ENCODE results near the gene KLHL5. TPM values are rescaled to one million over a fixed set of nuclear protein-coding genes. Genes with fewer than 3 reads are reported as not detected.
"Not testable (repeated sequence)": the region's sequence is repeated elsewhere in the genome, so short reads cannot be mapped to it uniquely, and the experiment has no call there.

Gene KLHL5, protein sequence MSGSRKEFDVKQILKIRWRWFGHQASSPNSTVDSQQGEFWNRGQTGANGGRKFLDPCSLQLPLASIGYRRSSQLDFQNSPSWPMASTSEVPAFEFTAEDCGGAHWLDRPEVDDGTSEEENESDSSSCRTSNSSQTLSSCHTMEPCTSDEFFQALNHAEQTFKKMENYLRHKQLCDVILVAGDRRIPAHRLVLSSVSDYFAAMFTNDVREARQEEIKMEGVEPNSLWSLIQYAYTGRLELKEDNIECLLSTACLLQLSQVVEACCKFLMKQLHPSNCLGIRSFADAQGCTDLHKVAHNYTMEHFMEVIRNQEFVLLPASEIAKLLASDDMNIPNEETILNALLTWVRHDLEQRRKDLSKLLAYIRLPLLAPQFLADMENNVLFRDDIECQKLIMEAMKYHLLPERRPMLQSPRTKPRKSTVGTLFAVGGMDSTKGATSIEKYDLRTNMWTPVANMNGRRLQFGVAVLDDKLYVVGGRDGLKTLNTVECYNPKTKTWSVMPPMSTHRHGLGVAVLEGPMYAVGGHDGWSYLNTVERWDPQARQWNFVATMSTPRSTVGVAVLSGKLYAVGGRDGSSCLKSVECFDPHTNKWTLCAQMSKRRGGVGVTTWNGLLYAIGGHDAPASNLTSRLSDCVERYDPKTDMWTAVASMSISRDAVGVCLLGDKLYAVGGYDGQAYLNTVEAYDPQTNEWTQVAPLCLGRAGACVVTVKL
- 0.73 and 0.97 TPM in 2 replicates for total RNA-seq (2014; rRNA removed; shearing (Covaris generic))

- no peak for DNase-seq (ENCODE audit: low spot score)
These were observed at the start of gene KLHL5 for GRCh38 chr4:39062094-39062769. Gene KLHL5 (plus strand): TSS chr4:39062232. CDS start chr4:39062653, 421 bp downstream.

DNA sequence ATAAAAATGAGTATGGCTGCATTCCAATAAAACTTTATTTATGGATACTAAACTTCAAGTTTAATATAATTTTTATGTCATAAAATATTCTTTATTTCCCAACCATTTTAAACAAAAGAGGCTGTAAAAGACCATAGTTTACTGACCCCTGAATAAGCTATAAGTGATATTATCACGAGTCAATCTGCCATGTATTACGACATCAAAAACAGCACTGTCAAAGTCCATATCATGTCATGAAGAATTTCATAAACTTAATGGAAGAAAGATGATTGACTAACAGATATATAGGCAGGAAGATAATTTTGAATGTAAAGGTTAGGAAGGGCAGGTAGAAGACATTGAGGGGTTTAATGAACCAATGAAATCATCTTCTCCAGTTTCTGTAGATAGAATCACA lies 48.0 kb upstream of the KLHL5 start:
- no peak for DNase-seq (ENCODE audit: low spot score)

GRCh38 chr4:39020130-39020529 lies 41.9 kb upstream of the KLHL5 start:
- no peak for DNase-seq (ENCODE audit: low spot score)

- no peak for DNase-seq (ENCODE audit: low spot score)
These were observed 40.4 kb upstream of the KLHL5 start for GRCh38 chr4:39021631-39022030.

DNA sequence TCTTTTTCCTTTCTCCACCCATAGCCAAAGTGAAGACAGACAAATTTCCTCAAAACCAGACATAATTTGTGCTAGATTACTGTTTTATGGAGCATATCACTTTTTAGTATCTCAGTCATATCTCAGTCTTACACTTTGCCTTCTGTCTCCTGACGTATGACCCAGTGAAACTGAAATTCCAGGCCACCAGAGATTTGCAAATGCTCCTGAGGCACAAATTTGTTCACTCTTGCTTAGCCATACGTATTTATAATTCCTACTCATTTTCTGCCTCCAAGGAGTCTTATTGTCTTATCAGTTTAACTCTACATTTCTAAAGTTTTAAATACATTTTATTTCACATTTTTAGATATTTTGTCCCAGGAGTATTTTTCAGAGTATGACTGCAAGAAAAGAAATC lies 39.8 kb upstream of the KLHL5 start:
- DNase-seq (ENCODE audit: low spot score): no peak

- DNase-seq (ENCODE audit: low spot score): no peak
These were observed 39.0 kb upstream of the KLHL5 start for GRCh38 chr4:39023059-39023458.

DNA sequence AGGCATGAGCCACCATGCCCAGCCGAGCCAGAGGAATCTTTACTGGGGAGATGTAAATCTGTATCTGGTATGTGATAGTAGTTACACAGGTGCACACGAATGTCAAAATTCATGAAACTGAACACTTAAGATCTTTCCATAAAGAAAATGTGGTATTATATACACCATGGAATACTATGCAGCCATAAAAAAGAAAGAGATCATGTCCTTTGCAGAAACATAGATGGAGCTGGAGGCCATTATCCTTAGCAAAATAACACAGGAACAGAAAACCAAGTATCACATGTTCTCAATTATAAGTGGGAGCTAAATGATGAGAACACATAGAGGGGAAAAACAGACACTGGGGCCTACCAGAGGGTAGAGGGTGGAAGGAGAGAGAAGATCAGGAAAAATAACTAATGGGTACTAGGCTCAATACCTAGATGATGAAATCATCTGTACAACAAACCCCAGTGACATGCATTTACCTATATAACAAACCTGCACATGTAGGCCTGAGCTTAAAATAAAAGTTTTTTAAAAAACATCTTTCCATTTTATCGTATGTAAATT lies 37.6 kb upstream of the KLHL5 start:
- DNase-seq (ENCODE audit: low spot score): no peak

- DNase-seq (ENCODE audit: low spot score): no peak
These were observed 36.4 kb upstream of the KLHL5 start for GRCh38 chr4:39025552-39026085.

DNA sequence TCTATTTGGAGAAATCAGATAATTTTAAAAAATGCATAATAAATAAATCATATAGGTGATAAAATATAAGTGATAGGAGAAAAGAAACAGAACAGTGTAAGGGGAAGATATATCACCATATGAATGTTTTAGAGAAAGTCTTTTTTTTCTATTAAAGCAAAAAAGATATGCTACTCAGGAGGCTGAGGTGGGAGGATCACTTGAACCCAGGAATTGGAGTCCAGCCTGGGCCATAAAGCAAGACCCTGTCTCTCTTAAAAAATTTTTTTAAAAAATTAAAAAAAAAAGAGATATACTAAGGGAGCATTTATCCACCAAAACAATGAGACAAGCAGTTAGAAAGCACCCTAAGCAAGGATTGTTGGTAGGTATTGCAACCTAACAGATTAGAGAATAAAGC lies 35.9 kb upstream of the KLHL5 start:
- no peak for DNase-seq (ENCODE audit: low spot score)

DNA sequence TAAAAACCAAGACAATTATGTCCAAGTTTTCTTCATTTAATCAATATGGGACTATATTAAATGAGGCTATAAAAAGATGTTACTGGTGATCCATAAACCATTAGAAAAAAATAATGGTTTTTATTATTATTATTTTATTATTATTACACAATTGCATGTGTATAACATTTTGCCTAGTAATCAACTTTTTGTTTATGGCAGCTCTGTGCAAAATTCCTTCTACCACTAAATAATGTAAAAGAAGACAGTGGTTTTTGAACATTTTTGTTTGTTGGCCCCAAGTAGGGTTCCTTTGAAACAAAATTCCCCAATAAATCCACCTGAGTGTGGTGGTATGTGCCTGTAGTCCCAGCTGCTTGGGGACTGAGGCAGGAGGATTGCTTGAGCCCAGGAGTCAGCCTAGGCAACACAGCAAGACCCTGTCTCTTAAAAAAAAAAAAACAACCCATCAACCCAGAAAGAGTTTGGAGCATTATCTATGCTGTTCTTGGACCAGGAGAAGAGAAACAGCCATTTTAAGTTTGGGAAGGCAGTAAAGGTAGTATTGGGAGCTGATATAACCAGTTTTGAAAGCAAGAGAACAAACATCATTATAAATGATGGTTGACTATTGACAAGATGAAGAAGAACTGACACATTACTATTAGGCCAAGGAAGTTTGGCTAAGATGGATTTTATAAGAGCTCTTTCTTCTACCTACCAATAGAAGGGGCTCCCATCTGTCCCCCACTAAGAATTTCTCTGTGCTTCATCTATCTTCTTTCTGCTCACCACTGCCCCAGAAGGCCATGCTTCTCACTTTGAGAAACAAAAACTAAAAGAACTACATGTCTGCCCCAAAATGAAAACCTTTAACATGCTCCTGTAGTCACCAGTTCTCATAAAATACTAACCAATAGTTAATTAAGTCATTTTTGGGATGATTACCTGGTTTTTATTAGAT lies 32.0 kb upstream of the KLHL5 start:
- DNase-seq (ENCODE audit: low spot score): no peak

DNA sequence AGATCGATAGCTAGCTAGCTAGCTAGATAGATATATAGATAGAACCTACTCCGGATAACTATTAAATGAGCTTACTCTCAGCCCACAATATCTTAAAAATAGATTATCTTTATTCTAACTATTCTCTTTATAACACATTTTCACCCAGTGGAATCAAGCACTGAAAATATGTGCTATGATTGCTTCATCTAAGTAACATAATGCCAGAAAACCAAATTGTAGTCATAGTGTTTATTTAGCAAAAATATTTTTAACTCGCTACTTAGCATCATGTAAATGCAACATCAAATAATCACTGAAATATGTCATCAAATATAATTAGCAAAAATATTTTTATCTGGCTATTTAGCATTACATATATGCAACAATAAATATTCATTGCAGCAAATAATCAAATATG lies 31.3 kb upstream of the KLHL5 start:
- DNase-seq (ENCODE audit: low spot score): no peak

GRCh38 chr4:39031590-39032020 lies 30.4 kb upstream of the KLHL5 start:
- DNase-seq (ENCODE audit: low spot score): not testable (repeated sequence)

GRCh38 chr4:39032218-39033085 lies 29.6 kb upstream of the KLHL5 start, which contains the start of gene TMEM156:
Gene TMEM156 (minus strand): TSS chr4:39032409. CDS start chr4:39032313, 96 bp downstream.
- peak; percentile 45 for DNase-seq (ENCODE audit: low spot score)

DNA sequence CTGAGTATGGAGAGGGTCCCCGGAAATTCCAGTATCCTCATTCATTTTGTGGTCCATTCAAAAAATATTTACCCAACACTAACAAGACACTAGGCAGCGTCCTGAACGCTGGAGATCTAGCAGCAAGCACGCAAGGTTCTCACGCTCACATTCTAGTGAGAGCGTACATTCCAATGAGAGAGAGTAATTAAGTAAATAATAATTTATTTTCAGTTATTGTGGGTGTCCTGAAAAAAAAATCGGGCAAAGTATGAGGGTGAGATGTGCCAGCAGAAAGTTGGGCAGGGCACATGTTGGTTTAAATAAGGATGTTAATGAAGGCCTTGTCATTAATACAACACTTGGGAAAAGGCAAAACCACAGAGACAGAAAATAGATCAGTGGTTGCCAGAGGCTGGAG lies 25.9 kb upstream of the KLHL5 start:
- peak; percentile 37 for DNase-seq (ENCODE audit: low spot score)

- DNase-seq (ENCODE audit: low spot score): no peak
These were observed 24.6 kb upstream of the KLHL5 start for GRCh38 chr4:39037491-39037825.

GRCh38 chr4:39037941-39038340 lies 24.1 kb upstream of the KLHL5 start:
- DNase-seq (ENCODE audit: low spot score): no peak

GRCh38 chr4:39039108-39039507 lies 22.9 kb upstream of the KLHL5 start:
- no peak for DNase-seq (ENCODE audit: low spot score)

GRCh38 chr4:39042366-39042765 lies 19.7 kb upstream of the KLHL5 start:
- no peak for DNase-seq (ENCODE audit: low spot score)

DNA sequence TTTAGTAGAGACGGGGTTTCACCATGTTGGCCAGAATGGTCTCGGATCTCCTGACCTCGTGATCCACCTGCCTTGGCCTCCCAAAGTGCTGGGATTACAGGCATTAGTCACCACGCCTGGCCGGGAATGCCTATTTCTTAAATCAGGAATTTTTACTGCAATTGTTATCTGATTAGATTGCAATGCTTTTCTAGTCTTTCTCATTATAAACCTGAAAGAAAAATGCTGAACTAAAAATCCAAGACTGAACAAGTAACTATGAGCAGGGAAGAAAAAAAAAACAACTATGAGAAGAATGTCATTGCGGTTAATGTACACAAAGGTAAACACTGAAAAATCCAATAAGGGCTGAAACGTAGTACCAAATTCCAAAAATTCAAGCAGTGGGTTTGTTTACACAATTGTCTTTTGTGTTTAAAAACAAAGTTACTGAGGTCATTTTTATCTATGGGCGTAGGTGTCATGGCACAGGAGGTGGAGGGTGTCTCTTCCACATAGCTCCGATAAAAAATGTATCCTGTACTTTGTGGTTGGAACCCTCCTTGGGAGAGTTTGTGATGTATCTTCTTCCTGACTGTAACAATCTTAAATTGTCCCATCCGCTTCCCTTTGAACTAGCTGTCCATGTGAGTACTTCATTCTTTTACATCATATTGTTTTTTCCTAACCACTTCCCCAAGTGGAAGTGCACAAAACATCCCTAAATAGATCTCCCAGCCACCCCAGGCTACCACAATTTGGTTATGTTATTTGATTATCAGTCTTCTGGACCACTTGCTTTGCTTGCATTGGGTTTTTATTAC lies 18.8 kb upstream of the KLHL5 start:
- DNase-seq (ENCODE audit: low spot score): peak; percentile 20

Data from HT-29 (cell line).